Measurements from ENCODE around the gene NCAPG2. TPM values are rescaled to one million over a fixed set of nuclear protein-coding genes. Genes with fewer than 3 reads are reported as not detected.

Gene NCAPG2
- total and polyA plus RNA-seq, 4 donors, result 2.9 to 9.2 (median 5.4) TPM

GRCh38 chr7:158737064-158737695, 32.6 kb upstream of the NCAPG2 start:
- no peak for ATAC-seq (ENCODE audit: low FRiP score)
- Histone ChIP-seq H3K9me3 (ENCODE audit: control insufficient read depth, low read length) (no peaks in the 10 kb centered on the region), H3K36me3 (ENCODE audit: control insufficient read depth in 1 of 2, insufficient read depth in 2 of 2, low read length in 1 of 2) (peaks cover 4 to 20% of the 10 kb centered on the region in 2 donors), H3K4me3 (ENCODE audit: low read length in 2 of 2) (no peak overlapping the region), H3K4me1 (ENCODE audit: control insufficient read depth in 1 of 2, insufficient read depth in 2 of 2, low read length in 2 of 2) (no peaks in the 10 kb centered on the region), H3K27ac (ENCODE audit: low read depth in 1 of 2, low read length in 2 of 2) (no peak overlapping the region), H3K27me3 (ENCODE audit: control insufficient read depth in 1 of 2, insufficient read depth in 2 of 2, low read length in 1 of 2) (no peaks in the 10 kb centered on the region)
- intact Hi-C loops (cut with DNase I), result no loop called here
- DNase-seq, result no peak
- 88% methylated on average over 19 of the region's 19 CpGs for WGBS, 2 donors

DNA sequence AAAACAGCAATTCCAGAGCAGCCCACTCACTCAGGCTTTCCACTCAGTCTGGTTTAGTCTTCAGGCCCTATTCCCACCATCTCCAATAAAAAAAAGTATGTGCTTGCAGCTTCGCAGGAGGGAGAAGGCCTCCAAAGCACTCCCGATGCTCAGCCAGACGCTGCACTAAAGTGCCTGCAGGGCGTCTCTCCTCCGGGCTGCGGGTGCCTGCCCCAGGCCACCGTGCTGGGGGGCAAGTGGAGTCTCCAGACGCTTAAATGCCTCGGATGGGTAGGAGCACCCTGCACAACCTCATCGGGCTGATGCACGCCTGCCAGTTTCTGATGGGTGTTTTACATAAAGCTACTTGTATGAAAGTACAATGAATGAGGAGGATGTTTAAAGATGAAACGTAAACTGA, 31.3 kb upstream of the NCAPG2 start:
- no peaks in the 10 kb centered on the region for H3K9me3 ChIP-seq (ENCODE audit: control insufficient read depth, low read length)
- no peak for ATAC-seq (ENCODE audit: low FRiP score)
- no peaks in the 10 kb centered on the region for H3K4me1 ChIP-seq (ENCODE audit: control insufficient read depth in 1 of 2, insufficient read depth in 2 of 2, low read length in 2 of 2)
- no peak overlapping the region for H3K4me3 ChIP-seq (ENCODE audit: low read length in 2 of 2)
- no peaks in the 10 kb centered on the region for H3K27me3 ChIP-seq (ENCODE audit: control insufficient read depth in 1 of 2, insufficient read depth in 2 of 2, low read length in 1 of 2)
- intact Hi-C loops (cut with DNase I), result no loop called here
- H3K36me3 ChIP-seq (ENCODE audit: control insufficient read depth in 1 of 2, insufficient read depth in 2 of 2, low read length in 1 of 2), result peaks cover 4 to 12% of the 10 kb centered on the region in 2 donors
- WGBS, 2 donors, result 71 to 80% methylated on average over 12 of the region's 12 CpGs
- H3K27ac ChIP-seq (ENCODE audit: low read depth in 1 of 2, low read length in 2 of 2), result no peak overlapping the region
- no peak for DNase-seq

DNA sequence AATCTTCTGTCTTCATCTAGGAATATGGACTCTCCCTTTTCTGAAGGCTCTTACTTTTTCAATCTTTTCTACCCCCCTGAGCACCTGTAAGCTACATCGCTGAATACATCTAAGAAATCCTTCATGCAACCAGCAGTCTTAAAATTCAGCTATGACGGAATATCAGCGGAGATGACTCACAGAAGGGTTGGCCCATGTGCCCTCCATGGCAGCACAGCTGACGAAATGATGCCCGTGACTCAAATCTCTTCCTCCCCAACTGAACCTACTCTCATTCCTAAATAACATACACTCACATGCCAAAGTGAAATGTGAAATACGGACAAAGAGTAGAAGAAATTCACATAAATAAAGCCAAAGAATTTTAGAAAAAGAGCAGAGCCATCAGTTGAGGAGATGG, 30.3 kb upstream of the NCAPG2 start:
- DNase-seq (no peak), ATAC-seq (ENCODE audit: low FRiP score) (no peak)
- no peak overlapping the region for H3K27ac ChIP-seq (ENCODE audit: low read depth in 1 of 2, low read length in 2 of 2)
- 80 to 83% methylated on average over 6 of the region's 6 CpGs for WGBS, 2 donors
- H3K4me1 ChIP-seq (ENCODE audit: control insufficient read depth in 1 of 2, insufficient read depth in 2 of 2, low read length in 2 of 2), result no peaks in the 10 kb centered on the region
- no peak overlapping the region for H3K4me3 ChIP-seq (ENCODE audit: low read length in 2 of 2)
- intact Hi-C loops (cut with DNase I), result no loop called here
- no peaks in the 10 kb centered on the region for H3K9me3 ChIP-seq (ENCODE audit: control insufficient read depth, low read length)
- peaks cover 4 to 11% of the 10 kb centered on the region in 2 donors for H3K36me3 ChIP-seq (ENCODE audit: control insufficient read depth in 1 of 2, insufficient read depth in 2 of 2, low read length in 1 of 2)
- no peaks in the 10 kb centered on the region for H3K27me3 ChIP-seq (ENCODE audit: control insufficient read depth in 1 of 2, insufficient read depth in 2 of 2, low read length in 1 of 2)

- intact Hi-C loops (cut with DNase I), result no loop called here
- H3K9me3 ChIP-seq (ENCODE audit: control insufficient read depth, low read length), result no peaks in the 10 kb centered on the region
- no peak overlapping the region for H3K27ac ChIP-seq (ENCODE audit: low read depth in 1 of 2, low read length in 2 of 2)
- H3K36me3 ChIP-seq (ENCODE audit: control insufficient read depth in 1 of 2, insufficient read depth in 2 of 2, low read length in 1 of 2), result peaks cover 4 to 8% of the 10 kb centered on the region in 2 donors
- DNase-seq (no peak), ATAC-seq (ENCODE audit: low FRiP score) (no peak)
- no peaks in the 10 kb centered on the region for H3K27me3 ChIP-seq (ENCODE audit: control insufficient read depth in 1 of 2, insufficient read depth in 2 of 2, low read length in 1 of 2)
- H3K4me1 ChIP-seq (ENCODE audit: control insufficient read depth in 1 of 2, insufficient read depth in 2 of 2, low read length in 2 of 2), result no peaks in the 10 kb centered on the region
- WGBS, 2 donors, result 95 to 96% methylated on average over 19 of the region's 19 CpGs
- no peak overlapping the region for H3K4me3 ChIP-seq (ENCODE audit: low read length in 2 of 2)
Observed at GRCh38 chr7:158733775-158734494, 29.3 kb upstream of the NCAPG2 start.

GRCh38 chr7:158733220-158733519, 28.6 kb upstream of the NCAPG2 start:
- intact Hi-C loops (cut with DNase I), result no loop called here
- Histone ChIP-seq H3K27me3 (ENCODE audit: control insufficient read depth in 1 of 2, insufficient read depth in 2 of 2, low read length in 1 of 2) (no peaks in the 10 kb centered on the region), H3K4me3 (ENCODE audit: low read length in 2 of 2) (no peak overlapping the region), H3K27ac (ENCODE audit: low read depth in 1 of 2, low read length in 2 of 2) (no peak overlapping the region), H3K36me3 (ENCODE audit: control insufficient read depth in 1 of 2, insufficient read depth in 2 of 2, low read length in 1 of 2) (peaks cover 4 to 6% of the 10 kb centered on the region in 2 donors), H3K9me3 (ENCODE audit: control insufficient read depth, low read length) (no peaks in the 10 kb centered on the region), H3K4me1 (ENCODE audit: control insufficient read depth in 1 of 2, insufficient read depth in 2 of 2, low read length in 2 of 2) (no peaks in the 10 kb centered on the region)
- no peak for ATAC-seq (ENCODE audit: low FRiP score)
- 69 to 76% methylated on average over 1 of the region's 1 CpG for WGBS, 2 donors
- DNase-seq, result no peak

DNA sequence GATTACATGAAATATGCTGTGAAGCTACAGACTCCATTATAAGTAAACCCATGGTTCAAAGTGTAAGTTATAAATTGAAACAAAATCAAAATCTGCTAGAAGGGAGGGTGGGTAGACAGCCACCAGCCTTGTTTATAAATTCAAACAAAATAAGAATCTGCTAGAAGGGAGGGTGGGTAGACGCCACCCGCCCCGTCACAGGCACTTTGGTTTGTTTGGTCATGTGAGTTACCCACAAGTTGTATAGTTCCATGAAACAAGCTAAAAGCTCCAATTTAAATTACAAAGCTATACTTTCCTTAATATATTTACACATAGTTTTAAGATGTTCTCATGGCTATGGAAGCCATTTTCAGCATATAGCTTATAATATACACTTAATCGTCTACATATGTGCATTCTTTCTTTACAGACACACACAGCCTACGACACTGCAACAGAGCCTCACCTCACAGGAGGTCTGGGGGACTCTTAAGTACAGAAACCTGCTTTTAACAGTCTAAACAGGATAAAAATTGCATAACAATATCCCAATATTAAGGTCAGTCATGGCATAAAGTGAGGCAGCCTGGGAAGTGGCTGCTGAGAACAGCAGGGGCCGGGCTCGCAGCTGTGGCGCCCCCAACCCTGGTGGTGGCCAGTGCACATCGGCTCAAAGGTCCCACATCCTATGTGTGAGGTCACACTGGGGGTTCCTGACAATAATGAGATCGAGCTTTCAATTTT, 28.1 kb upstream of the NCAPG2 start:
- Histone ChIP-seq H3K9me3 (ENCODE audit: control insufficient read depth, low read length) (no peaks in the 10 kb centered on the region), H3K36me3 (ENCODE audit: control insufficient read depth in 1 of 2, insufficient read depth in 2 of 2, low read length in 1 of 2) (peaks cover 4 to 6% of the 10 kb centered on the region in 2 donors), H3K27ac (ENCODE audit: low read depth in 1 of 2, low read length in 2 of 2) (no peak overlapping the region), H3K27me3 (ENCODE audit: control insufficient read depth in 1 of 2, insufficient read depth in 2 of 2, low read length in 1 of 2) (no peaks in the 10 kb centered on the region), H3K4me1 (ENCODE audit: control insufficient read depth in 1 of 2, insufficient read depth in 2 of 2, low read length in 2 of 2) (no peaks in the 10 kb centered on the region), H3K4me3 (ENCODE audit: low read length in 2 of 2) (no peak overlapping the region)
- ATAC-seq (ENCODE audit: low FRiP score) (no peak), DNase-seq (no peak)
- WGBS, 2 donors, result 85 to 87% methylated on average over 10 of the region's 10 CpGs
- intact Hi-C loops (cut with DNase I), result no loop called here

GRCh38 chr7:158731761-158732160, 27.2 kb upstream of the NCAPG2 start:
- ATAC-seq (ENCODE audit: low FRiP score), result no peak
- no peak for DNase-seq
- 90 to 93% methylated on average over 6 of the region's 6 CpGs for WGBS, 2 donors
- Histone ChIP-seq H3K36me3 (ENCODE audit: control insufficient read depth in 1 of 2, insufficient read depth in 2 of 2, low read length in 1 of 2) (peaks cover under 1 to 6% of the 10 kb centered on the region in 2 donors), H3K4me1 (ENCODE audit: control insufficient read depth in 1 of 2, insufficient read depth in 2 of 2, low read length in 2 of 2) (no peaks in the 10 kb centered on the region), H3K27ac (ENCODE audit: low read depth in 1 of 2, low read length in 2 of 2) (no peak overlapping the region), H3K27me3 (ENCODE audit: control insufficient read depth in 1 of 2, insufficient read depth in 2 of 2, low read length in 1 of 2) (no peaks in the 10 kb centered on the region), H3K9me3 (ENCODE audit: control insufficient read depth, low read length) (no peaks in the 10 kb centered on the region), H3K4me3 (ENCODE audit: low read length in 2 of 2) (no peak overlapping the region)
- intact Hi-C loops (cut with DNase I), result no loop called here

DNA sequence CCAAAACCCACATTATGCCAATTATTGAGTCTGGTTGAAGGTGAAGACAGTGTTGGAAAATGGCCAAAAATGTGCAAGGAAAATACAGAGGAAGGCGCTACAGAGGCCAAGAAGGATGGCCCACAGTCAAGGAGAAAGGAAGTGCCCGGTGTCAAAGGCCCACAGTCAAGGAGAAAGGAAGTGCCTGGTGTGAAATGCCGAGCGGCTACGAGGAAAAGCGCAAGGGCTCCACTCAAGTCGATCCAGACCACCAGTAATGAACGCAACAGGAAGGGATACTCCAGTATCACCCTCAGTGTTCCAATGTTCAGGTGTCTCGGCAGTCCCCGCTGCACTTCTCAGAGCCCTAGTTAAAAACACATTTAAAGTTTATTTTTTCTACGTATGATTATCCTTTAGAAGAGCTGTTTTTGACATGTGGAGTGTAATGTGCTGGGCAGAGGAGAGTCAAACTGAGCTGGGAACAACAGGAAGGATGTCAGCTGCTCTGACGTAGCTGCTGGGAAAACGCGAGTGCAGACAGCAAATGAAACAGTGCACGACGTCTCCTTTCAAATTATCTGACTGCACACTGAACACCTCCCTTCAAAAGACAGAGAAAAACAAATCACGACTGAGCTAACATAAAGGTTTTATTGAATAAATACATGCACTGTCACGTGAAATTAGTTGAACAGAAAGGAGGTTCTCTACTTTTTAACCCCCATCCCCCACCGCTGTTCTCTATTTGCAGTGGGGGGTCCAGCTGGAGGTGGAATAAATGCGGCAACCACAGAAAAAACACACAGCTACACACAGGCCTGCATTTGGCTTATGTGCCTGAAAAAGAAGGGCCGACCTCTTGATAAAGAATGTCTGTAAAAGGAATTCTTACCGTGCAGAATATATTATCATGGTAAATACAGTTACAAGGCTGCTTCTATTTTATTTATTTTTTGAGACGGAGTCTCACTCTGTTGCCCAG, 26.1 kb upstream of the NCAPG2 start:
- Histone ChIP-seq H3K9me3 (ENCODE audit: control insufficient read depth, low read length) (no peaks in the 10 kb centered on the region), H3K27ac (ENCODE audit: low read depth in 1 of 2, low read length in 2 of 2) (no peak overlapping the region), H3K4me3 (ENCODE audit: low read length in 2 of 2) (no peak overlapping the region), H3K4me1 (ENCODE audit: control insufficient read depth in 1 of 2, insufficient read depth in 2 of 2, low read length in 2 of 2) (no peaks in the 10 kb centered on the region), H3K27me3 (ENCODE audit: control insufficient read depth in 1 of 2, insufficient read depth in 2 of 2, low read length in 1 of 2) (no peaks in the 10 kb centered on the region), H3K36me3 (ENCODE audit: control insufficient read depth in 1 of 2, insufficient read depth in 2 of 2, low read length in 1 of 2) (peaks cover 0 to 6% of the 10 kb centered on the region in 2 donors)
- intact Hi-C loops (cut with DNase I), result no loop called here
- no peak for ATAC-seq (ENCODE audit: low FRiP score)
- peak in 1 of 2 donors; percentile 52 for DNase-seq
- 72 to 78% methylated on average over 23 of the region's 23 CpGs for WGBS, 2 donors

Data from aorta (tissue), 5 donors.